ENCODE measurements around the gene MFRP. TPM values are rescaled to one million over a fixed set of nuclear protein-coding genes. Genes with fewer than 3 reads are reported as not detected.
"Not testable (repeated sequence)": the region's sequence is repeated elsewhere in the genome, so short reads cannot be mapped to it uniquely, and the experiment has no call there.

MFRP gene
- total RNA-seq, 1 experiment from 2014 or later = not detected

GRCh38 chr11:119384332-119384731, 37.8 kb upstream of the MFRP start:
- no peaks in the 10 kb centered on the region for H3K9me3 Mint-ChIP-seq (ENCODE audit: low read depth, unreplicated experiment)
- no peak for TF ChIP-seq CTCF (IDR thresholded peaks at IDR 0.05; ENCODE audit: unreplicated experiment)
- H3K27ac Mint-ChIP-seq (ENCODE audit: unreplicated experiment) = no peak overlapping the region
- H3K27me3 Mint-ChIP-seq (ENCODE audit: unreplicated experiment) = no peaks in the 10 kb centered on the region
- no peak overlapping the region for H3K4me3 Mint-ChIP-seq (ENCODE audit: low read depth, unreplicated experiment)
- BruUV-seq (replicated peaks) = no TSS peak
- no peaks in the 10 kb centered on the region for H3K4me1 Mint-ChIP-seq (ENCODE audit: low read depth, unreplicated experiment)
- intact Hi-C loops (cut with micrococcal nuclease; ENCODE audit: unreplicated experiment) = no loop called here
- CTCF ChIA-PET = no interaction called here
- DNase-seq = no peak
- H3K36me3 Mint-ChIP-seq (ENCODE audit: insufficient read depth, unreplicated experiment) = no peaks in the 10 kb centered on the region

GRCh38 chr11:119382513-119382912, 36.0 kb upstream of the MFRP start:
- H3K4me1 Mint-ChIP-seq (ENCODE audit: low read depth, unreplicated experiment); H3K27me3 Mint-ChIP-seq (ENCODE audit: unreplicated experiment); H3K36me3 Mint-ChIP-seq (ENCODE audit: insufficient read depth, unreplicated experiment); H3K9me3 Mint-ChIP-seq (ENCODE audit: low read depth, unreplicated experiment); H3K27ac Mint-ChIP-seq (ENCODE audit: unreplicated experiment); intact Hi-C loops (cut with micrococcal nuclease; ENCODE audit: unreplicated experiment); BruUV-seq (replicated peaks); DNase-seq; H3K4me3 Mint-ChIP-seq (ENCODE audit: low read depth, unreplicated experiment): not testable (repeated sequence)
- CTCF ChIA-PET = interaction anchor here (1.2 to 2.3 kb wide), 2 partner anchors 34 to 92 kb away, joined by 3 to 6 read pairs; no protein-coding TSS in a partner anchor

- no peak for DNase-seq
- intact Hi-C loops (cut with micrococcal nuclease; ENCODE audit: unreplicated experiment) = no loop called here
- Mint-ChIP-seq H3K4me1 (ENCODE audit: low read depth, unreplicated experiment) (no peaks in the 10 kb centered on the region), H3K27ac (ENCODE audit: unreplicated experiment) (no peak overlapping the region), H3K4me3 (ENCODE audit: low read depth, unreplicated experiment) (no peak overlapping the region), H3K36me3 (ENCODE audit: insufficient read depth, unreplicated experiment) (no peaks in the 10 kb centered on the region), H3K27me3 (ENCODE audit: unreplicated experiment) (no peaks in the 10 kb centered on the region), H3K9me3 (ENCODE audit: low read depth, unreplicated experiment) (no peaks in the 10 kb centered on the region)
- TF ChIP-seq CTCF (IDR thresholded peaks at IDR 0.05; ENCODE audit: unreplicated experiment) = no peak
- CTCF ChIA-PET = interaction anchor here (1.2 to 2.3 kb wide), 2 partner anchors 34 to 93 kb away, joined by 3 to 6 read pairs; no protein-coding TSS in a partner anchor
- TSS peak; percentile 93 for BruUV-seq (replicated peaks)
Measured at GRCh38 chr11:119382101-119382500, 35.6 kb upstream of the MFRP start.

GRCh38 chr11:119381181-119381988, 34.9 kb upstream of the MFRP start, which contains the start of gene USP2:
Gene USP2, minus strand, starts transcription at chr11:119381690. Its CDS starts 8,210 bp downstream, at chr11:119373480.
- Mint-ChIP-seq H3K27me3 (ENCODE audit: unreplicated experiment) (no peaks in the 10 kb centered on the region), H3K9me3 (ENCODE audit: low read depth, unreplicated experiment) (no peaks in the 10 kb centered on the region), H3K4me3 (ENCODE audit: low read depth, unreplicated experiment) (no peak within 1 kb of the TSS), H3K27ac (ENCODE audit: unreplicated experiment) (no peak within 1 kb of the TSS), H3K4me1 (ENCODE audit: low read depth, unreplicated experiment) (no peaks in the 10 kb centered on the region), H3K36me3 (ENCODE audit: insufficient read depth, unreplicated experiment) (no peaks in the 10 kb centered on the region)
- BruUV-seq (replicated peaks) = no TSS peak
- intact Hi-C loops (cut with micrococcal nuclease; ENCODE audit: unreplicated experiment) = no loop called here
- CTCF ChIA-PET = interaction anchor here (0.6 to 2.3 kb wide), 6 partner anchors 10 to 94 kb away, joined by 3 to 8 read pairs (median 4); no protein-coding TSS in a partner anchor
- TF ChIP-seq CTCF (IDR thresholded peaks at IDR 0.05; ENCODE audit: unreplicated experiment) = peak; percentile 64
- DNase-seq = peak; percentile 96

- Mint-ChIP-seq H3K27ac (ENCODE audit: unreplicated experiment) (no peak overlapping the region), H3K4me3 (ENCODE audit: low read depth, unreplicated experiment) (no peak overlapping the region), H3K9me3 (ENCODE audit: low read depth, unreplicated experiment) (no peaks in the 10 kb centered on the region), H3K27me3 (ENCODE audit: unreplicated experiment) (no peaks in the 10 kb centered on the region), H3K4me1 (ENCODE audit: low read depth, unreplicated experiment) (no peaks in the 10 kb centered on the region), H3K36me3 (ENCODE audit: insufficient read depth, unreplicated experiment) (no peaks in the 10 kb centered on the region)
- intact Hi-C loops (cut with micrococcal nuclease; ENCODE audit: unreplicated experiment) = no loop called here
- no TSS peak for BruUV-seq (replicated peaks)
- CTCF ChIA-PET = interaction anchor here (0.6 to 2.3 kb wide), 5 partner anchors 11 to 94 kb away, joined by 3 to 8 read pairs (median 4); no protein-coding TSS in a partner anchor
- no peak for TF ChIP-seq CTCF (IDR thresholded peaks at IDR 0.05; ENCODE audit: unreplicated experiment)
- no peak for DNase-seq
Measured at GRCh38 chr11:119380827-119381180, 34.3 kb upstream of the MFRP start.
